Dedifferentiated amniotic fluid mesenchymal stem cell (primary cell): Measurements from ENCODE around the gene IPO5.
A peak's percentile ranks its signal among the peaks of the same experiment; 100 is the strongest.

Source experiments
- DNase-seq: peaks from one replicate; pipeline ENCODE4 v3.0.0-alpha.2; 2016; ENCODE audit errors: extremely low spot score

The IPO5 gene

GRCh38 chr13:97953376-97953970 is at the start of gene IPO5:
Gene IPO5 (plus strand): TSS chr13:97953675. CDS start chr13:97976697, 23,022 bp downstream.
- DNase-seq: no peak

GRCh38 chr13:97904059-97904458 is 49.4 kb upstream of the IPO5 start:
- DNase-seq: no peak

- no peak for DNase-seq
Measured at GRCh38 chr13:97905517-97905916, 48.0 kb upstream of the IPO5 start.

GRCh38 chr13:97911311-97912138 is 42.0 kb upstream of the IPO5 start:
- no peak for DNase-seq

GRCh38 chr13:97912139-97912535 is 41.3 kb upstream of the IPO5 start:
- no peak for DNase-seq

GRCh38 chr13:97913206-97913605 is 40.3 kb upstream of the IPO5 start:
- DNase-seq: no peak

- peak; percentile 21 for DNase-seq
Measured at GRCh38 chr13:97914540-97914939, 38.9 kb upstream of the IPO5 start.

- no peak for DNase-seq
Measured at GRCh38 chr13:97921176-97921816, 32.2 kb upstream of the IPO5 start.

DNA sequence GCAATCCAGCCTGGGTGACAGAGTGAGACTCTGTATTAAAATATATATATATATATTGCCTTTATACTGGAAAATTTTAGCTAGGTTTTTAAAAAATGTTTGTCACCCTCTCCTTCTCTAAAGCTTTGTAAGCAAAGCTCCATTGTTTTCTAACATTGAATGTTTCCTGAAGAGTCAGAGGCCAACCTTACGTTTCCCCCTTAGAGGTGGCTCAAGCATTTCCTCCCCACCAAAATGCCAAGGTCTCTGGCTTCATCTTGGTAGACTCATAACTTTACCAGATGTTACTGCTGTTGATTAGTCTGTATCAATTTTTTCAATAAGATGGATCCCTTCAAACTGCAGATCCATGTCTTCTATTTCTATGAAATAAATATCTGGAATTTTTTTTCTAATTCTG is 25.2 kb upstream of the IPO5 start:
- no peak for DNase-seq

DNA sequence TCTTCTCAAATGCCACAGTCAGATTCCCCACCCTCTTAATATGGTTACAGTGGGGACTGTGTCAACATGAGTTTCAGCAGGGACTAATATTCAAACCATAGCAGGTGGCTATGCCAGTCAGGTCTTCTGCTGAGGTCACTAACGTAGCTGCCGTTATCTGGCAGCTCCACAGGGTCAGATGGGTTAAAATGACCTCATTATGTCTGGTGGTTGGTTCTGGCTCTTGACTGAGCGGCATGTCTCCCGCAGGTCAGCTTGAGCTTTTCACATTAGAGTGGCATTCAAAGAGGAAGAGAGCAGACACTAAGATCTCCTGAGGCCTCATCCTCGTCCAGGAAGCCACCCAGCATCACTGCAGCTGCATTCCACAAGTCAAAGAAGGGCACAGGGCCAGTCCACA is 21.4 kb upstream of the IPO5 start:
- DNase-seq: no peak

DNA sequence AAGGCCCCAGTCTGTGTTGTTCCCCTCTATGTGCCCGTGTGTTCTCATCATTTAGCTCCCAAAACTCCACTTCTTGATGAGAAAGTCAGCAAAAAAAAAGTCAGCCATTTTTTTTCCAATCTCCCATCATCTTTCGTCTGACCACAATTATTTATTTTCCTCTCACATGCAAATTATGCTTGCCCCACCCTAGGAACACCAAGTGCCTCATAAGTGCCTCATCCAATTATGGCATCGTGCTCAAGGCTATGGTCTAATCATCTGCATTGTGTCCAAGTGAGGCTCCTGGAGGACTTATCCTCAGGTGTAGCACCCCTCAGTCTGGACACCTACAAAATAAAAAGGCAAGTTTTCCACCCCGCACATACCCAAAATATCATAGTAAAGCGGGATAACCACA is 20.8 kb upstream of the IPO5 start:
- no peak for DNase-seq

DNA sequence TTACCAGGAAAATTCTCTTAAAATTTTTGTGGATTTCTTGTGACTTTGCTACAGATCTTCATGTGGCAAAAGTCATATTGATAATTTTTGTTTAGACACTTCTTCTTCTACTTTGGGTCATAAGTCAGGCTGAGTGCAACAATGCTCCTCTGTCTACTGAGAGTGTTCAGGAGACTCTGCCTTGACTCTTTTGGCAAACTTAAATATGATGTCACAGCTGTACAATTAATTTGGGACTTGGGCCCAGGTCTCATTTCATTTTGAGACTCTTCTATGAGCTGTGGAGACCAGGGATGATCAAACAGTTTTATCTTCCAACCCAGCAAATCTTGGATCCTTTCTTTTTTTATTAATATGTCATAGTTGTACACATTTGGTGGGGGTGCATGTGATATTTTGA is 19.7 kb upstream of the IPO5 start:
- no peak for DNase-seq

DNA sequence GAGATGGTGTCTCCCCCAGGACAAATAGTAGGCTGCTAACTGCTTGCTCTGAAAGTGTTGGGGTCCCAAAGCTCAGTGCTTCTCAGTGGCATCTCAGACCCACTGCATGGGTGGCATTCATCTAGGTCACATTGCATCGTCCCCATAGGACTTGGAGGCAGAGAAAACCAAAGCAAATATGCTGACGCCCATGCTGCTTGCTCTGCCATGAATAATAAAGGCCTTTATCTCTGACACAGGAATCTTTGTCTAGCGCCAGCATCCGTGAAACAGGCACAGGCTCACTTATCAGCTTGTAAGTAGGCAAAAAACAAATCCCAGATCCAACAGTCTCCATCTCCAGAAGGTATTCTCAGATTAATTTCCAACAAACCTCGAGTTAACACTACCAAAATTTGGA is 18.9 kb upstream of the IPO5 start:
- no peak for DNase-seq

GRCh38 chr13:97935071-97935470 is 18.4 kb upstream of the IPO5 start:
- DNase-seq: no peak

- no peak for DNase-seq
Measured at GRCh38 chr13:97936036-97936435, 17.4 kb upstream of the IPO5 start.

- DNase-seq: no peak
Measured at GRCh38 chr13:97938706-97939475, 14.6 kb upstream of the IPO5 start.

DNA sequence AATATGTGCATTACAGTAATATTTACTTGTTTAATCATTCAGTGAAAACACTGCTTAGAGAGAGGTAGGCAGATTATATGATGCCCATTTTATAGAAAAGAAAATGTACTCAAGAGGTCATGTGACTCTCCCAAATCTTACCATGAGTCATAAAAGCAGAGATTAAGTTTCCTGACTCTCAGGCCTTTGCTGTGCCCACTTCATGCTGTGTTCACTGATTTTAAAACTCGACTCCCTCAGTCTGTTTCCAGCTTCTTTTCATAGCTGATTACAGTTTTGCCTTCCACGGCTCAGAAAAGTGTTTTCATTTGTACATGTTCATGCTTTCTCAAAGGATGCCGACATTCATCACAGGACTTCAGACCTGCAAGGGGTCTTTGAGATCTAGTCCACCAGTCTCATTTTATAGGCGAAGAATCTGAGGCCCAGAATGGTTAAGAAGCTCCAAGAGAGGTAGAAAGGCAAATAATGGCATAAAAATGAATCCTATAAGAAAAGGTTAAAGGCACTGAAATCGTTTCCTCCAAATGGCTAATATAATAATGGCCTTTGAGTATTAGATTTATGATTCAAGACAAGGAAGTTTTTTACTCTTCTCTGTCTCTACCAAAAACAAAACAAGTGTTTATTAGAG is 9.0 kb upstream of the IPO5 start:
- DNase-seq: peak; percentile 66

DNA sequence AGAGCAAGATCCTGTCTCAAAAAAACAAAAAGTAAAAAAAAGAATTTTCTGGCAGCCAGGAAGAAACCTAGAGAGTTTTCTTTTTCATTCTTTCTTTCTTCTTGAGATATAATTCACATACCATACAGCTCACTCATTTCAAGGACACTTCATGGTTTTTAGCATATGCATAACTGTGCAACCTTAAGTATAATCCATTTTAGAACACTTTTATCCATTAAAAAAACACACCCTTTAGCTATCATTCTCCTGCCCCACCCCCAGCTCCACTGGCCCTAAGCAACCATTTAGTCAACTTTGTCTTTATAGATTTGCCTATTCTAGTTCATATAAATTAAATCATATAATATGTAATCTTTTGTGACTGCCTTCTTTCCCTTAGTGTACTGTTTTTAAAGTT is 8.1 kb upstream of the IPO5 start:
- no peak for DNase-seq

- no peak for DNase-seq
Measured at GRCh38 chr13:97945792-97946419, 7.6 kb upstream of the IPO5 start.

- peak; percentile 84 for DNase-seq
Measured at GRCh38 chr13:97946951-97947588, 6.4 kb upstream of the IPO5 start.

DNA sequence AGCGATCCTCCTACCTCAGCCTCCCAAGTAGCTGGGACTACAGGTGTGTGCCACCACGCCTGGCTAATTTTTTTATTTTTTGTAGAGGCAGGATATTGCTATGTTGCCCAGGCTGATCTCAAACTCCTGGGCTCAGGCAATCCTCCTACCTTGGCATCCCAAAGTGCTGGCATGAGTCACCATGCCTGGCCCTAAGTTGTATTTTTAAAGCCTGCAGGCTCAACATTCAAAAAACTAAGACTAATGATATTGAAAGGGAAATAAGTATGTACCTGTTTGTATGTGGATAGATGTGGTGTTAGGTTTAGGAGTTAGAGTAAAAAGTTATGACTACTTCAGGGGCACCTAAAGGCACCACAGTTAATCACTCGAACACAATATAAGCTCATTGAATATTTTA is 5.4 kb upstream of the IPO5 start:
- DNase-seq: no peak
